Muscle of arm (tissue), 14 donors: ENCODE measurements around the gene MT1HL1. TPM values are rescaled to one million over a fixed set of nuclear protein-coding genes. Genes with fewer than 3 reads are reported as not detected.
A peak's percentile ranks its signal among the peaks of the same experiment; 100 is the strongest.

Experiments used
- DNase-seq: peaks from one replicate; pipeline ENCODE4 v3.0.0-alpha.2; 2013
- long read RNA-seq, 11 donors: transcript quantifications; one replicate each; lab custom pipeline, GENCODE V29; 2026
- polyA plus RNA-seq, 12 donors: library from polyadenylated mRNA; unstranded; fragments of 120-200 nt; gene quantifications; one replicate each; pipeline ENCODE4 v1.2.1, GENCODE V29; 2013; ENCODE audit not compliant: insufficient read length in 12 of 12

The MT1HL1 gene
- polyA plus RNA-seq: not detected
- long read RNA-seq, donor 1: 0 reads
- long read RNA-seq, donor 2: 0 reads
- long read RNA-seq, donor 3: 0 reads
- long read RNA-seq, donor 4: 0 reads
- long read RNA-seq, donor 5: 0 reads
- long read RNA-seq, donor 6: 0 reads
- long read RNA-seq, donor 7: 0 reads
- long read RNA-seq, donor 8: 0 reads
- long read RNA-seq, donor 9: 0 reads
- long read RNA-seq, donor 10: 0 reads
- long read RNA-seq, donor 11: 0 reads

- DNase-seq: no peak
Observed at GRCh38 chr1:237004116-237004515, at the start of gene MT1HL1. Gene MT1HL1, minus strand, starts transcription at chr1:237004441. Its CDS starts 69 bp downstream, at chr1:237004372.

DNA sequence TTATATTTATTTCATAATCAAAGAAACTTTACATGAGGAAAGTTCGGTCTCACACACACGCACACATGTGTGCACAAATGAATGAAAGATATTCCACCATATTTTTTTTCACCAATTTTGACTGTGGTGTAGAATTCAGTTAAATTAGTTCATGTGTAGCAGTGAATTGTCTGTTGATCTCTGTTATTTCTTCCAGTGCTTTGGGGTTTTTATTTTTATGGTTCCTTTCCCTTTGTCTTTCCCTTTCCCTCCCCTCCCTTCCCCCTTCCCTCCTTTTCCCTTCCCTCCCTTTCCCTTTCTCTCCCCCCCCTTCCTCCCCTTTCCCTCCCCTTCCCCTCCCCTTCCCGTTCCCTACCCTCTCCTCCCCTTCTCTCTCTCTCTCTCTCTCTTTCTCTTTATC is 46.7 kb upstream of the MT1HL1 start:
- DNase-seq: no peak

DNA sequence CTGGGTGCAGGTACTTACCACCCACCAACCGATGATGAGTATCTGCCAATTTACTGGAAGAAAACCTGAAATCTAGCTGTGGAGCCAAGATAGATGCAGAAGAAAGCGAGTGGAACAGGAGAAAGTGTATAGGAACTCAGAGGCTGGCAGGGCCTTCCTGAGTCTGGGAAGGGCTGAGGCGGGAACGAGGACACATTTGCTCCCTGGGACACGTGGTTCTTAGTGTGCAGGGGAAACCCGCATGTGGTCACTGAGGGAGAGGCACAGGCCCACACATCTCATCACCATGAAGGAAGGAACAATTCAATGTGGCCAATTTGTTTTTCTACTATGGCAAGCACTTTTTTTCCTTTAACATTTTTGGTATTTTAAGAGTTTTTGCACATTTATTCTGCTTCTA is 45.9 kb upstream of the MT1HL1 start:
- no peak for DNase-seq

- no peak for DNase-seq
Observed at GRCh38 chr1:237048803-237049202, 44.6 kb upstream of the MT1HL1 start.

- no peak for DNase-seq
Observed at GRCh38 chr1:237045278-237046016, 41.2 kb upstream of the MT1HL1 start.

GRCh38 chr1:237043846-237044636 is 39.8 kb upstream of the MT1HL1 start:
- no peak for DNase-seq

GRCh38 chr1:237042892-237043576 is 38.8 kb upstream of the MT1HL1 start:
- peak; percentile 11 for DNase-seq

- DNase-seq: no peak
Observed at GRCh38 chr1:237042526-237042891, 38.3 kb upstream of the MT1HL1 start.

DNA sequence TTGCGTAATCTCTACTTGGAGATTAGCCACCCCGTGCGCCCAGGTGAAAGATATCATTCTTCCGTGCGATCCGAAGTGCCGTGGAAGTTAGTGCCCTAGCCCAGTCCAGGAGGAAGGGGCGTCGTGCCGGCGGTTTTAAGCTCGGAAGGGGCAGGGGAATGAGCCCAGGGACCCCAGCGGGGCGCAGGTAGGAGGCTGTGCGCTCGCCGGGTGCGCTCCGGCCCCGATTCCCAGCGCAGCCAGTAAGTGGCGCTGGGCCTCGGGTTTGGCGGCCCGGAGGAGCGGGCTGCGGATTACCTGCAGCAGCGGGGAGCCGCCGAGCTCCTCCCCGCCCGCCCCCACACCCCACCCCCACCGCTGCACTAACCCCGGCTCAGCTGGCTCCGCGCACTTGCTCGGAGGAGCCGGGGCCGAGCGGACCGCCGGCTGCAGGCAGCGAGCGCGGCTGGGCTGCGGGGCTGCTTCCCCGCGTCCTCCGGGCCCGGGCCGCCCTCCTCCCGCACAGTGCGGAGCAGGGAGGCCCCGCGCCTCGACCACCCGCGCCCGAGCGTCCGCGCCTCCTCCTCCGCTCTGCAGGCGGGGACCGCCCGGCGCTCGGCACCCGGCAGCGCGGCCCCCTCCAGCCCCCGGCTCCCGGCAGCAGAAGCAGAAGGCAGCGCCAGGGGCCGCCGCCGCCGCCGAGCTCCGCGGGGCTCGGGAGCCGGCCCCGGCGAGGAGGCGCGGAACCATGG is 37.7 kb upstream of the MT1HL1 start, which contains the start of gene RYR2:
RYR2 (plus strand) TSS at position 390 of the 731 bp plus-strand sequence; CDS start at position 728, 338 bp downstream.
- peak; percentile 18 for DNase-seq

- no peak for DNase-seq
Observed at GRCh38 chr1:237041461-237041794, 37.2 kb upstream of the MT1HL1 start.

GRCh38 chr1:237040823-237041222 is 36.6 kb upstream of the MT1HL1 start:
- DNase-seq: no peak

DNA sequence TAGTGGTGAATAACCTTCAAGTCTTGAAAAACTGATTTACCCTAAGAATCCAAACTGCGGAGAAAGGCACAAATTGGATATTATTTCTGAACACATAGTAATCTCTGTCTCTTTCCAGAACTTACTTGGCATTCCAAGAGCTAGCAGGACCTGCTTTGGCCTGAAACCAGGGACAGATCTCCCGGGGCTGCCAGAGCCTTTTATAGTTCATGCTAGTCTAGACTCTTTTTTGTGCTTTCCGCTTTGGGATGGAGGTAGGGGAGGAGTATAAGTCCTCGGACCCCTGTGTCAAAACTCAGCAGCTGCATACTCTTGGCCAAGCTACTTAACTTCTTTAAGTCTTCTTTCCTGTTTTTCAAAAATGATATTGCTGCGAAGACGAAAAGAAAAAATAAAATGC is 34.0 kb upstream of the MT1HL1 start:
- no peak for DNase-seq

DNA sequence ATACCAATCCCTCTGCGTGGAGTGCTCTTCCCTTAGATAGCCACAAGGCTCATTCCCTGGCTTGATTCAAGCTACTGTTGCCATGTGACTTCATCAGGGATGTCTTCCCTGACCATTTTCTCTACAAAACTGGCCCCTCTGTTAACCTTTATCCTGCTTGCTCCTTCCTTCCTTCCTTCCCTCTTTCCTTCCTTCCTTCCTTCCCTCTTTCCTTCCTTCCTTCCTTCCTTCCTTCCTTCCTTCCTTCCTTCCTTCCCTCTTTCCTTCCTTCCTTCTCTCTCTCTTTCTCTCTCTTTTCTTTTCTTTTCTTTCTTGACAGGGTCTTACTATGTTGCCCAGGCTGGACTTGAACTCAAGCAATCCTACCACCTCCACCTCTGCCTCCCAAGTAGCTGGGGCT is 31.5 kb upstream of the MT1HL1 start:
- DNase-seq: no peak

- DNase-seq: no peak
Observed at GRCh38 chr1:237033804-237034203, 29.6 kb upstream of the MT1HL1 start.

GRCh38 chr1:237033061-237033460 is 28.8 kb upstream of the MT1HL1 start:
- no peak for DNase-seq

GRCh38 chr1:237032029-237032428 is 27.8 kb upstream of the MT1HL1 start:
- DNase-seq: no peak

GRCh38 chr1:237031480-237031879 is 27.2 kb upstream of the MT1HL1 start:
- DNase-seq: no peak

- no peak for DNase-seq
Observed at GRCh38 chr1:237029850-237030535, 25.8 kb upstream of the MT1HL1 start.

- no peak for DNase-seq
Observed at GRCh38 chr1:237029240-237029639, 25.0 kb upstream of the MT1HL1 start.

- no peak for DNase-seq
Observed at GRCh38 chr1:237025358-237026074, 21.3 kb upstream of the MT1HL1 start.
